ENCODE measurements around the gene ARFGEF3.

DNA sequence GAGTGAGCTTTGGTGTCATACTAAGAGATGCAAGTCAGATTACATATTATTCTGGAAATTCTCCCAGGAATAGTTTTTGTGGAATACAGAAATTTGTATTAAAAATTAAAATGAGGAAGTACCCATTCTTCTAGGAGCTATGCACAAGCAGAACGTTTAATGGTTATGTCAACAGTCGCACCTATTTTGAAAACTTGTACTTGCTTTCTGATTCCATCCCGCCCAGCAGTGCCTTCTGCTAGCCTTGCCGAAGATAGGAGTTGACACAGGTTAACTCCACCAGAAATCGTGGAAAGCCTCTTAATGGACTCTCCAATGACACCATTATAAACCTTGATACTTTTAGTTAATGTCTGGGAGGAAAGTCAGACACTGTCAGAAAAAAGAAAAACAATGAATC is 49.9 kb downstream of the ARFGEF3 start:
- TF ChIP-seq, protein P1, sequence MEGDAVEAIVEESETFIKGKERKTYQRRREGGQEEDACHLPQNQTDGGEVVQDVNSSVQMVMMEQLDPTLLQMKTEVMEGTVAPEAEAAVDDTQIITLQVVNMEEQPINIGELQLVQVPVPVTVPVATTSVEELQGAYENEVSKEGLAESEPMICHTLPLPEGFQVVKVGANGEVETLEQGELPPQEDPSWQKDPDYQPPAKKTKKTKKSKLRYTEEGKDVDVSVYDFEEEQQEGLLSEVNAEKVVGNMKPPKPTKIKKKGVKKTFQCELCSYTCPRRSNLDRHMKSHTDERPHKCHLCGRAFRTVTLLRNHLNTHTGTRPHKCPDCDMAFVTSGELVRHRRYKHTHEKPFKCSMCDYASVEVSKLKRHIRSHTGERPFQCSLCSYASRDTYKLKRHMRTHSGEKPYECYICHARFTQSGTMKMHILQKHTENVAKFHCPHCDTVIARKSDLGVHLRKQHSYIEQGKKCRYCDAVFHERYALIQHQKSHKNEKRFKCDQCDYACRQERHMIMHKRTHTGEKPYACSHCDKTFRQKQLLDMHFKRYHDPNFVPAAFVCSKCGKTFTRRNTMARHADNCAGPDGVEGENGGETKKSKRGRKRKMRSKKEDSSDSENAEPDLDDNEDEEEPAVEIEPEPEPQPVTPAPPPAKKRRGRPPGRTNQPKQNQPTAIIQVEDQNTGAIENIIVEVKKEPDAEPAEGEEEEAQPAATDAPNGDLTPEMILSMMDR (IDR thresholded peaks at IDR 0.05) = no peak
- TF ChIP-seq YY1 (IDR thresholded peaks at IDR 0.05; ENCODE audit: low read depth) (no peak), CHD2 (IDR thresholded peaks at IDR 0.05; ENCODE audit: low read length, partially characterized antibody) (no peak), SMC3 (IDR thresholded peaks at IDR 0.05; ENCODE audit: low read depth, low read length) (no peak), SIN3A (IDR thresholded peaks at IDR 0.05; ENCODE audit: borderline replicate concordance, low read depth, low read length) (no peak), TEAD4 (IDR thresholded peaks at IDR 0.05; ENCODE audit: borderline replicate concordance, insufficient read depth) (no peak), FOSL2 (IDR thresholded peaks at IDR 0.05; ENCODE audit: borderline replicate concordance, low read depth) (no peak), TAF1 (IDR thresholded peaks at IDR 0.05; ENCODE audit: borderline replicate concordance, low read depth, low read length) (no peak), GABPA (IDR thresholded peaks at IDR 0.05; ENCODE audit: low read depth) (no peak), EZH2phosphoT487 (IDR thresholded peaks at IDR 0.05; ENCODE audit: borderline replicate concordance, low read depth) (no peak)
- TF ChIP-seq, protein P2, sequence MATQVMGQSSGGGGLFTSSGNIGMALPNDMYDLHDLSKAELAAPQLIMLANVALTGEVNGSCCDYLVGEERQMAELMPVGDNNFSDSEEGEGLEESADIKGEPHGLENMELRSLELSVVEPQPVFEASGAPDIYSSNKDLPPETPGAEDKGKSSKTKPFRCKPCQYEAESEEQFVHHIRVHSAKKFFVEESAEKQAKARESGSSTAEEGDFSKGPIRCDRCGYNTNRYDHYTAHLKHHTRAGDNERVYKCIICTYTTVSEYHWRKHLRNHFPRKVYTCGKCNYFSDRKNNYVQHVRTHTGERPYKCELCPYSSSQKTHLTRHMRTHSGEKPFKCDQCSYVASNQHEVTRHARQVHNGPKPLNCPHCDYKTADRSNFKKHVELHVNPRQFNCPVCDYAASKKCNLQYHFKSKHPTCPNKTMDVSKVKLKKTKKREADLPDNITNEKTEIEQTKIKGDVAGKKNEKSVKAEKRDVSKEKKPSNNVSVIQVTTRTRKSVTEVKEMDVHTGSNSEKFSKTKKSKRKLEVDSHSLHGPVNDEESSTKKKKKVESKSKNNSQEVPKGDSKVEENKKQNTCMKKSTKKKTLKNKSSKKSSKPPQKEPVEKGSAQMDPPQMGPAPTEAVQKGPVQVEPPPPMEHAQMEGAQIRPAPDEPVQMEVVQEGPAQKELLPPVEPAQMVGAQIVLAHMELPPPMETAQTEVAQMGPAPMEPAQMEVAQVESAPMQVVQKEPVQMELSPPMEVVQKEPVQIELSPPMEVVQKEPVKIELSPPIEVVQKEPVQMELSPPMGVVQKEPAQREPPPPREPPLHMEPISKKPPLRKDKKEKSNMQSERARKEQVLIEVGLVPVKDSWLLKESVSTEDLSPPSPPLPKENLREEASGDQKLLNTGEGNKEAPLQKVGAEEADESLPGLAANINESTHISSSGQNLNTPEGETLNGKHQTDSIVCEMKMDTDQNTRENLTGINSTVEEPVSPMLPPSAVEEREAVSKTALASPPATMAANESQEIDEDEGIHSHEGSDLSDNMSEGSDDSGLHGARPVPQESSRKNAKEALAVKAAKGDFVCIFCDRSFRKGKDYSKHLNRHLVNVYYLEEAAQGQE (IDR thresholded peaks at IDR 0.05; ENCODE audit: low read depth, low read length) = no peak
- TF ChIP-seq, protein P3, sequence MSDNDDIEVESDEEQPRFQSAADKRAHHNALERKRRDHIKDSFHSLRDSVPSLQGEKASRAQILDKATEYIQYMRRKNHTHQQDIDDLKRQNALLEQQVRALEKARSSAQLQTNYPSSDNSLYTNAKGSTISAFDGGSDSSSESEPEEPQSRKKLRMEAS (IDR thresholded peaks at IDR 0.05; ENCODE audit: low read depth) = no peak
- TF ChIP-seq, protein P4, sequence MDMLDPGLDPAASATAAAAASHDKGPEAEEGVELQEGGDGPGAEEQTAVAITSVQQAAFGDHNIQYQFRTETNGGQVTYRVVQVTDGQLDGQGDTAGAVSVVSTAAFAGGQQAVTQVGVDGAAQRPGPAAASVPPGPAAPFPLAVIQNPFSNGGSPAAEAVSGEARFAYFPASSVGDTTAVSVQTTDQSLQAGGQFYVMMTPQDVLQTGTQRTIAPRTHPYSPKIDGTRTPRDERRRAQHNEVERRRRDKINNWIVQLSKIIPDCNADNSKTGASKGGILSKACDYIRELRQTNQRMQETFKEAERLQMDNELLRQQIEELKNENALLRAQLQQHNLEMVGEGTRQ (IDR thresholded peaks at IDR 0.05; ENCODE audit: borderline replicate concordance, low read depth, low read length) = no peak
